Testis (tissue), 2 donors: Measurements from ENCODE around the gene TRAPPC12.

Source experiments
- CTCF ChIP-seq, 3 experiments: fragments of 450-650 bp in 2 of 3; fragments of 200-600 bp in 1 of 3; sonication (generic) in 1 of 3; IDR thresholded peaks; one replicate each; pipeline ENCODE4 v1.5.1; 2016 to 2019; ENCODE audit warnings: antibody characterized with exemption in 3 of 3, mild to moderate bottlenecking in 2 of 3, moderate library complexity in 1 of 3
- POLR2A ChIP-seq: fragments of 450-650 bp; IDR thresholded peaks from one replicate; pipeline ENCODE4 v1.6.1; 2017; ENCODE audit warnings: antibody characterized with exemption, mild to moderate bottlenecking, moderate library complexity

GRCh38 chr2:3494984-3495666 is 115.6 kb downstream of the TRAPPC12 start:
- no peak for TF ChIP-seq CTCF (IDR thresholded peaks at IDR 0.05)
- TF ChIP-seq POLR2A, result no peak
